Stromal cell of bone marrow (primary cell): Measurements from ENCODE around the gene ASB4.
"Not testable (repeated sequence)": the region's sequence is repeated elsewhere in the genome, so short reads cannot be mapped to it uniquely, and the experiment has no call there.

Source experiments
- DNase-seq: peaks from one replicate; pipeline ENCODE4 v3.0.0-alpha.2; 2012; ENCODE audit warnings: low read depth

ASB4 gene, protein sequence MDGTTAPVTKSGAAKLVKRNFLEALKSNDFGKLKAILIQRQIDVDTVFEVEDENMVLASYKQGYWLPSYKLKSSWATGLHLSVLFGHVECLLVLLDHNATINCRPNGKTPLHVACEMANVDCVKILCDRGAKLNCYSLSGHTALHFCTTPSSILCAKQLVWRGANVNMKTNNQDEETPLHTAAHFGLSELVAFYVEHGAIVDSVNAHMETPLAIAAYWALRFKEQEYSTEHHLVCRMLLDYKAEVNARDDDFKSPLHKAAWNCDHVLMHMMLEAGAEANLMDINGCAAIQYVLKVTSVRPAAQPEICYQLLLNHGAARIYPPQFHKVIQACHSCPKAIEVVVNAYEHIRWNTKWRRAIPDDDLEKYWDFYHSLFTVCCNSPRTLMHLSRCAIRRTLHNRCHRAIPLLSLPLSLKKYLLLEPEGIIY

DNA sequence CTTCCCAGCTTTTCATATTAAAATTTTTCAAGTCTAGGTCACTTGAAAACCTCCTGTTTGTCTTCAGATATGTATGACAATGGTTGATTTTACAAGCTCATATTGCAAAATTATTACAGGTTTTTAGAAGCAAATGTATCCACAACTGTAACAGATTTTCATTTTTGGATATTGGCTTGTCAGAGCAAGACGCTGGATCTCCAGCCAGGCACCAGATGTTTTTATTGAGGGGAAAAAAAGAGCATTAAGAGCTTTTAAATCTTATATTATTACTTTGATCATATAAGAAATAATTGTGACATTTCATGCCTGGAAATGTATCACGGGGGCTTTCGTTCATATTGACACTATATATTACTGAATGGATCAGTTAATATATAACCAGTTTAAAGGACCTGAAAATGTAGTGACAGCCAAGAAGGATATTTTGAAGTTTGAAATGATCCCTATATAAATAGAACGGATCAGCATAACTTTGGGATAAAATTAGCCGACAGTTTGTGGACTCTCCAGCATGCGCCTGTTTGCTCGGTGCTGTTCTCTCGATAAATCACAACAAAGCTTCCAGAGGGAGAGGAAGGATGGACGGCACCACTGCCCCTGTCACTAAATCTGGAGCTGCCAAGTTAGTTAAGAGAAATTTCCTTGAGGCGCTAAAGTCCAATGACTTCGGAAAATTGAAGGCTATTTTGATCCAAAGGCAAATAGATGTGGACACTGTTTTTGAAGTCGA, at the start of gene ASB4:
Gene ASB4, plus strand, starts transcription at position 553 of the 733 bp plus-strand sequence. Its CDS starts 29 bp downstream, at position 582.
- DNase-seq: no peak

- DNase-seq: no peak
Measured at GRCh38 chr7:95436407-95436806, 49.3 kb upstream of the ASB4 start.

GRCh38 chr7:95440394-95441038, 45.2 kb upstream of the ASB4 start:
- DNase-seq: no peak

- no peak for DNase-seq
Measured at GRCh38 chr7:95441042-95441823, 44.5 kb upstream of the ASB4 start.

DNA sequence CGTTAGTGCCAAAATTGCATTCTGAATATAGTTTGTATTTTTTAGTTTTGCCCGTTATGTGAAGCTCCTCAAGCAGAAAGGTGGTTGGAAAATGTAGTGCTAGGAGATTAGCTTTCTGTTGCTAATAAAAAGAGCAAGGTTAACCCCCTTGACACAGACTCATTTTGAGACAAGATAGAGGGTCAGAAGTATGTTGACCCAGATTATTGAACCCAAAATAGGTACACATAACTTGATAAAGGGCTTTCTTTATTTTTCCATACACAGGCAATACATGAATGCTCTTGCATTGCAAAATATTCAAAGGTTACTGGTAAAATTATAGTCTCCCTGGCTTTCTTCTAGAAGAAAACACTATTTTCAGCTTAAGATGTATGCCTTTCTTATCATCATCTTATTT, 40.9 kb upstream of the ASB4 start:
- no peak for DNase-seq

DNA sequence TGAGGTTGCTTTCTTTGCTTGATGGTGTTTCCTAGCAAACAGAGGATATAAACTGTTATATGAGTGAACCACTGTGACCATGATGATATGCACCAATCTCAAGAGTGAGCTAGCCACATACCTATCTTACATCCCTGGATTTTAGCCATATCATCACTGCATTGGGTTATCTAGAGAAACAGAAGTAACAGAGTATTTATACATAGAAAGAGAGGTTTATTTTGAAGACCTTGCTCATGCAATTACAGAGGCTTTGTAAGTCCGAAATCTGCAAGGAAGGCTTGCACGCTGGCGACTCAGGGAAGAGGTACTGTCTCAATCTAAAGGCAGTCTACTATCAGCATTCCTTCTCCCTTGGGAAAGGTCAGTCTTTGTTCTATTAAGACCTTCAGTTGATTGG, 39.1 kb upstream of the ASB4 start:
- no peak for DNase-seq

DNA sequence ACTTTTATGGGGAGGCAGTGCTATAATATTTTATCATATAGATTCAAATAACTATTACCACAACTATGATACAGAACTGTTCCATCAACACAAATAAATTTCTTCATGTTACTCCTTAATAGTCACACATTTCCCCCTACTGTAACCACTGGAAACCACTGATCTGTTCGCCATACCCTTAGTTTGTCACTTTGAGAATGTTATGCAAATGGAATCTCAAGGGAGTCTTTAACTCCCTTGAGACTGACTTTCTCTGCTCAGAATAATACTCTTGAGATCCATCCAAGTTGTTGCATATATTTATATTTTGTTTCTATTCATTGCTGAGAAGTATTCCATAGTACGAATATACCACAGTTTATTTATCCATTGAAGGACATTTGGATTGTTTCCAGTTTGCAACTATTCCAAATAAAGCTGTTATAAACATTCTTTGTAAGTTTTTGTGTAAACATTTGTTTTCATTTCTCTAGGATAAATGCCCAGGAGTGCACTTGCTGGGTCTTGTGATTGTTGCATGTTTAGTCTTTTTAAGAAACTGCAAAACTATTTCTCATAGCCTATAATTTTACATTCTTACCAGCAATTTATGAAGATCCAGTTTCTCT, 31.2 kb upstream of the ASB4 start:
- no peak for DNase-seq

- DNase-seq: no peak
Measured at GRCh38 chr7:95457947-95458346, 27.8 kb upstream of the ASB4 start.

DNA sequence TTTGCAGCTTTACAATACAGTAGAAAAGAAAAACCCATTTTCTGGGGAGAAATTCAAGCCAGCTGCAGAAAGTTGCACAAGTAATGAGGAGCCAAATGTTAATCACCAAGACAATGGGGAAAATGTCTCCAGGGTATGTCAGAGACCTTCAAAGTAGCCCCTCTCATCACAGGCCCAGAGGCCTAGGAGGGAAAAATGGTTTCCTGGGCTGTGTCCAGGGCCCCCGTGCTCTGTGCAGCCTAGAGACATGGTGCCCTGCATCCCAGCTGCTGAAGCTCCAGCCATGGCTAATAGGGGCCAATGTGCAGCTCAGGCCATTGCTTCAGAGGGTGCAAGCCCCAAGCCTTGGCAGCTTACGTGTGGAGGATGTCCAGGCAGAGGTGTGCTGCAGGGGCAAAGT, 25.1 kb upstream of the ASB4 start:
- not testable (repeated sequence) for DNase-seq

DNA sequence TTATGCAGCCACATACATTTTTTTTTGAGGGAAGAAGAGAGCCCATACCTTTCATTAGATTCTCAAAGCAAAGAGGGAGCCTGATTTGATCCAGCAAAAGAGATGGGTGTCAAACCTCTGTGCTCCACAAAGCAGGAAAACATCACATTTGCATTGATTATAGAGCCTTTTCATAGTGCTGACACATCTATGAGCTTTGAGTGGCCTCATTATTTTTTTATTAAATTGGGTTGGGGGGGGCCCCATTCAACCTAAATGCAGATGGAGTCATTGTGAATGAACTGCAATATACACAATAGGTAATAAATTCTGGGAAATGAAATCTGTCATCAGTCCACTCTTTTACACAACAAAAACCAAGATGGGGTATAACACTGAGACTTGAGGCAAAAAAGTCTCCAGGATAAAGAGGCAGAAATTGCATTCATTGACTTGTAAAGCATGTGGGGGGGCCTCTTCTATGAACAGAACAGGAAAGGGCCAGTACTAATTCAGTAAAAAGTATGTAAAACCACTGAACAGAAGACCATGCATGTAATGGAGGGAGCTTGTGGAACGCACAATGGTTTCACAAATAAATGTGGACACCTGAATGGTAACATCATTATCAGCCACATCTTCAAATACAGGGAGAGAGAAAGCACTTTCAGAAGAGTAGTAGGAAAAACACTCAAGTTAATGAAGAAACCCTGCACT, 17.7 kb upstream of the ASB4 start:
- DNase-seq: no peak

- no peak for DNase-seq
Measured at GRCh38 chr7:95469187-95469586, 16.6 kb upstream of the ASB4 start.

- no peak for DNase-seq
Measured at GRCh38 chr7:95469848-95470247, 15.9 kb upstream of the ASB4 start.

DNA sequence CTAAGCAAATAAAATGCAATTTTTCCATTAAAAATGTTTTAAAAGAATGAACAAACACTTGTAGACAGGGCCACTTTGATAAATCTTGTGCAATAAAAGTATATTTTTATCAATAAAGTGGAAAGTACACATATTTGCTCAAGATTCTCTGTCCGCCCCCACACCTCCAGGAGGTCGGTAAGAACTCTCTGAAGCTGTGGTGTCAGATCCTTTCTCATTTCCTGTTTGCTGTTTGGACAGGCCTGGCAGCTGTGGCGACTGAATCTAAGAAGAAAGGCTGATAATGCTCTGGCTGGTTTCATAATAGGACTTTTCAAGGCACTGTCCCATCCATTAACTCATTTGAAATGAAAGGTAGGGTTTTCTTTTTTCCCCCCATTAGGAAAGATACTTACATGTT, 15.3 kb upstream of the ASB4 start:
- no peak for DNase-seq

DNA sequence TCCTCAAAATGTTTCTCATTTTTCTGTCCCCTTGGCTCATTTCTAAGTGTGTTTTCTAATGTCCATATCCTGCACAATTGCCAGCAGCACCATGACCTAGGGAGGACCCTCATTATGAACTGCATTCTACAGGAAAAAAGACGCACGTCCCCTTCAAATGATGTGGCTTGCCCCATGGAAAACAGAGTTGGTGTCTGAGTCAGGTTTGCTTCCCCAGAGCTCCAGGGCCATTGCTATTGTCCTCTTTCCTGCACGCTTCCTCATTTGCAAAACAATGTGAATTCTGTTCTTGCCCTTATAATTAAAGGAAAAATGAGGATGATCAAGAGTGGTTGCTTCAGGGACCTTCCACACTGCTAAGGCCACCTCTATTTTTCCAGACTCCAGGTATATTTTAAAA, 14.7 kb upstream of the ASB4 start:
- DNase-seq: no peak

GRCh38 chr7:95472581-95473161, 13.1 kb upstream of the ASB4 start:
- peak; percentile 63 for DNase-seq

GRCh38 chr7:95473276-95473985, 12.3 kb upstream of the ASB4 start:
- no peak for DNase-seq

- no peak for DNase-seq
Measured at GRCh38 chr7:95476072-95476847, 9.5 kb upstream of the ASB4 start.

GRCh38 chr7:95476904-95477594, 8.7 kb upstream of the ASB4 start:
- DNase-seq: peak; percentile 47
